Heart right ventricle (tissue), 16 donors: ENCODE data around the gene SLC9A2. TPM values are rescaled to one million over a fixed set of nuclear protein-coding genes. Genes with fewer than 3 reads are reported as not detected.

Experiments used
- ATAC-seq, 8 donors: fragments of 200-7000 bp; cut with Tn5 transposase; one replicate each; pipeline ENCODE4 v1.9.1; 2020; ENCODE audit warnings: mild to moderate bottlenecking in 8 of 8, moderate library complexity in 8 of 8, moderate number of reproducible peaks in 1 of 8
- DNase-seq, 2 donors: peaks; one replicate each; pipeline ENCODE4 v3.0.0-alpha.2; 2020
- H3K27ac ChIP-seq, 10 donors: fragments of 200-600 bp; sonication (generic) in 2 of 10; one replicate each; pipeline versions ENCODE4 v1.5.0 to v1.8.0; 2020 to 2022; ENCODE audit warnings: mild to moderate bottlenecking in 3 of 10
- H3K27me3 ChIP-seq, 7 donors: fragments of 200-600 bp; one replicate each; pipeline ENCODE4 v1.8.0; 2021 to 2022; ENCODE audit warnings: mild to moderate bottlenecking in 2 of 7
- H3K36me3 ChIP-seq, 9 donors: fragments of 200-600 bp; sonication (generic) in 1 of 9; one replicate each; pipeline versions ENCODE4 v1.5.0 to v1.8.0; 2020 to 2022; ENCODE audit warnings: mild to moderate bottlenecking in 2 of 9
- H3K4me1 ChIP-seq, 9 donors: fragments of 200-600 bp; sonication (generic) in 1 of 9; one replicate each; pipeline versions ENCODE4 v1.5.0 to v1.8.0; 2020 to 2022; ENCODE audit warnings: mild to moderate bottlenecking in 4 of 9
- H3K4me3 ChIP-seq, 10 donors: fragments of 200-600 bp; sonication (generic) in 2 of 10; one replicate each; pipeline versions ENCODE4 v1.5.0 to v1.8.0; 2020 to 2022; ENCODE audit warnings: mild to moderate bottlenecking in 7 of 10, moderate library complexity in 2 of 10
- H3K9me3 ChIP-seq, 11 donors: fragments of 200-600 bp in 10 of 11; sonication (generic) in 2 of 11; one replicate each; pipeline versions ENCODE4 v1.5.0 to v1.8.0; 2013 to 2022; ENCODE audit warnings: mild to moderate bottlenecking in 2 of 11, control low read depth in 1 of 11, moderate library complexity in 1 of 11
- WGBS, 2 donors: extraction: QIAGEN DNeasy Blood & Tissue Kit; methylation state at CpG; one replicate each; pipeline ENCODE4 v1.1.7; 2013; ENCODE audit warnings: inconsistent platforms in 1 of 2; 5-methylcytosine and 5-hydroxymethylcytosine counted together
- intact Hi-C, 10 donors: fragments of 100-400 bp; cut with DNase I; formaldehyde crosslinking; loops; one replicate each; pipeline versions ENCODE4 v1.11.1 to v1.14.2; 2022
- polyA plus RNA-seq, 2 donors: library from polyadenylated mRNA; stranded (reverse); fragments of 200-250 nt; gene quantifications; one replicate each; pipeline ENCODE4 v1.2.3, GENCODE V29; 2013
- total RNA-seq, 10 donors: library from RNA; stranded (reverse); fragmentation: NEBNext Ultra II Directional in 3 of 10; extraction: Animal tissue kit (Norgen Biotek cat#: 25700) in 3 of 10; gene quantifications; one replicate each; pipeline versions ENCODE4 v1.2.1 to v1.2.4, GENCODE V29; 2021 to 2023
- TF ChIP-seq, protein P1 (sequence below), 9 donors: fragments of 200-600 bp; sonication (generic) in 2 of 9; IDR thresholded peaks; one replicate each; pipeline versions ENCODE4 v1.5.0 to v1.8.0; 2021 to 2022; ENCODE audit warnings: antibody characterized with exemption in 9 of 9, mild to moderate bottlenecking in 5 of 9, moderate library complexity in 1 of 9
- donor health status: Arrhythmogenic right ventricular cardiomyopathy.
- donor health status: ischemic (EF 13 %, LVEDD 7.1; RV severe dilation, severe dysfunction).
- donor health status: healthy with polysubstance abuse.
- donor health status: DM: no; HTN: yes; CAD: no.
- donor health status: DM: no; HTN: no; CAD: no.
- donor health status: ischemic (EF 25% LVEDD 6.9; RV normal size, moderate dysfunction).
- donor health status: ischemic (EF 25% LVEDD 5.7; RV mildly dilated, moderate dysfunction).
- donor health status: healthy.
- donor health status: DM: yes; HTN: yes; CAD: no.
- donor health status: Ischemic cardiomyopathy.
- donor health status: ischemic (EF 35%, LVEDD 5.7; RV mildly dilated, moderate dysfunction).
- donor health status: nonischemic (EF 11% LVEDD 7.7; RV severe dilation, severe dysfunction).
- donor health status: DM: yes; HTN: yes; CAD: no.
- donor health status: PGD.
- donor health status: ischemic (EF 29% LVEDD 5.4; RV normal size, mild dysfunction).
- donor health status: nonischemic (EF 23%, LVEDD 6.1; RV moderate dilation, normal function).

The SLC9A2 gene
- total and polyA plus RNA-seq, 12 donors = under 0.01 to 0.21 (median 0.17) TPM; not detected in 5

DNA sequence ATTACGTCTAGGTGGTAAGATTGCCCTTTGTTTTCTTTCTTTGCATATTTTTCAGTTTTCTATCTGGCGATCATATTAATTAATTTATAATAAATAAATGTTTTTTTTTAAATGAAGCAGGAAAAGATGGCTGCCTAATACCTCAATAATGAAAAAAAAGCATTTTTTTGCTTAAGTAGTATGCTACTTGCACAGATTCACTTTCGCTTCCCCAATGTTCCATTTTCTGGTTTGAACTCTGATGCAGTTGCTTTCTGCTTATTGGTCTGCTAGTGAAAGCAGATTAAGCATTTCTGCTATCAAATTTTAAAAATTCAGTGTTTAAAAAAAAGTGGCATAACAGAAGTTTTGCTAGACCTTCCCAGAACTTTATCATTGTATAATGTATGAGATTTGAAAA lies 130.6 kb downstream of the SLC9A2 start:
- TF ChIP-seq, protein P1, sequence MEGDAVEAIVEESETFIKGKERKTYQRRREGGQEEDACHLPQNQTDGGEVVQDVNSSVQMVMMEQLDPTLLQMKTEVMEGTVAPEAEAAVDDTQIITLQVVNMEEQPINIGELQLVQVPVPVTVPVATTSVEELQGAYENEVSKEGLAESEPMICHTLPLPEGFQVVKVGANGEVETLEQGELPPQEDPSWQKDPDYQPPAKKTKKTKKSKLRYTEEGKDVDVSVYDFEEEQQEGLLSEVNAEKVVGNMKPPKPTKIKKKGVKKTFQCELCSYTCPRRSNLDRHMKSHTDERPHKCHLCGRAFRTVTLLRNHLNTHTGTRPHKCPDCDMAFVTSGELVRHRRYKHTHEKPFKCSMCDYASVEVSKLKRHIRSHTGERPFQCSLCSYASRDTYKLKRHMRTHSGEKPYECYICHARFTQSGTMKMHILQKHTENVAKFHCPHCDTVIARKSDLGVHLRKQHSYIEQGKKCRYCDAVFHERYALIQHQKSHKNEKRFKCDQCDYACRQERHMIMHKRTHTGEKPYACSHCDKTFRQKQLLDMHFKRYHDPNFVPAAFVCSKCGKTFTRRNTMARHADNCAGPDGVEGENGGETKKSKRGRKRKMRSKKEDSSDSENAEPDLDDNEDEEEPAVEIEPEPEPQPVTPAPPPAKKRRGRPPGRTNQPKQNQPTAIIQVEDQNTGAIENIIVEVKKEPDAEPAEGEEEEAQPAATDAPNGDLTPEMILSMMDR (IDR thresholded peaks at IDR 0.05) = no peak
- no peak overlapping the region for H3K27ac ChIP-seq
- no peaks in the 10 kb centered on the region for H3K36me3 ChIP-seq
- intact Hi-C loops = loop anchor here in 4 of 10 donors (5.0 kb wide), 1 partner anchor 57 kb away; no protein-coding TSS in a partner anchor
- peaks cover 0 to 6% (median 0%) of the 10 kb centered on the region in 11 donors for H3K9me3 ChIP-seq
- H3K4me1 ChIP-seq = peaks cover 0 to 6% (median 0%) of the 10 kb centered on the region in 9 donors
- DNase-seq (no peak), ATAC-seq (no peak)
- no peak overlapping the region for H3K4me3 ChIP-seq
- WGBS, 2 donors = 74 to 98% methylated on average over 3 of the region's 3 CpGs
- no peaks in the 10 kb centered on the region for H3K27me3 ChIP-seq

DNA sequence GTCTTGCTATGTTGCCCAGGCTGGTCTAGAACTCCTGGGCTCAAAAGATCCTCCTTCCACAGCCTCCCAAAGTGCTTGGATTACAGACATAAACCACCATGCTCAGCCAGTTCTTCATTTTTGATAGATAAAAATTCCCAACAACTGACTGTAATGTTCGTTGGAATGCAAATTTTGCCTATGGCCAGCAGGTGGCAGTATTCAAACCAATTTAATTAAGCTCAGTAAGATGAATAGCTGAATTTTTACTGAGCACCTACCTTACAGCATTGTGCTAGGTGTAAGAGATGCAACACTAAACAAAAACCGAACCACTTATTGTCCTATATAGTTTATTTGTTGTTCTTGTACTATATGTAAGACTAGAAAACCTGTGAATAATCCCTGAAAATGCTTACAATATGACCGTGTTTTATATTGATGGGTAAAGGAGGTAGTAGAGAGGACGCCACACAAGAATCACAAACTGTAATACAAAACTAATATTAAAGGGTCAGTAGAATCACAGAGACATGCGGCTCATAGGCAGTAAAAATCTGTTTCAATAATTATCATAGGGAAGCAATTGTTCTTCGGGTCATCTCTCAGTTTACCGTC lies 134.3 kb downstream of the SLC9A2 start:
- intact Hi-C loops = loop anchor here in 7 of 10 donors (1.0 to 5.0 kb wide), 3 partner anchors 53 to 54 kb away; no protein-coding TSS in a partner anchor

DNA sequence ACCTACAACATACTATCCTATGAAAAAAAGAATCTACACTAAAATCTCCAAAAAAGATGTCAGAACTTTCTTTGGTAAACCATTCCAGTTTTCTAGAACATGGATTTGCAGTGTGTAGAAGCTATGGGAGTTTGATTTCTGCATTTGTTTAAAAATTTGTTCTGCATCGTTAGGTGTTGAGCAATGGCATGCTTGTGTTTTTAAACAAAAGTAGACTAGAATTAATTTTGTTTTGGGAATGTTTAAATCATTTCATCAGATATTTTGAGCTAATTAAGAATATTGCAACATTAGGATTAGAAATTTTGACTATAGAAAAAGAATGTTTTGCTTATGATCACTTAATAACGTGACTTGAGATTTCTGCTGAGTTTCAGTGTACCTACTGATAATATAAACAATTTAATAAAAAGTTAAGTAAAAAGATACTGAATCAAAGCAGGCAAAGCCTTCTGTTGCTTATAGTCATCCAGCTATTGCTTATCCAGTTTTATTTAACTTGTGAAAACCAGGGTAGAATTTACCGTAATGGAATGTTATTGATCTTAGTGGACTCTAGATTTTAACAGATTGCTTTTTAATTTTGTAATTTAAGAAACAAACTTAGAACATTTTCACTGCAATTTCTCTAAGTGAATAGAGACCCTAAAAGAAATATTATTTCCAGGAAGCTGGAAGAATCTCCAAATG lies 135.2 kb downstream of the SLC9A2 start:
- peak overlapping the region in 5 of 10 donors; percentile 6 to 52 (median 23) for H3K27ac ChIP-seq
- intact Hi-C loops = loop anchor here in 6 of 10 donors (2.0 to 5.0 kb wide), 2 partner anchors 52 to 53 kb away; no protein-coding TSS in a partner anchor
- H3K4me1 ChIP-seq = peaks cover 0 to 23% (median 10%) of the 10 kb centered on the region in 9 donors
- no peaks in the 10 kb centered on the region for H3K27me3 ChIP-seq
- 71 to 90% methylated on average over 3 of the region's 3 CpGs for WGBS, 2 donors
- H3K36me3 ChIP-seq = no peaks in the 10 kb centered on the region
- no peak overlapping the region for H3K4me3 ChIP-seq
- H3K9me3 ChIP-seq = no peaks in the 10 kb centered on the region
- DNase-seq (no peak), ATAC-seq (no peak)
- TF ChIP-seq, protein P1 (IDR thresholded peaks at IDR 0.05) = no peak

More for the DNA sequence above, 134.3 kb downstream of the SLC9A2 start:
- Histone ChIP-seq H3K9me3 (no peaks in the 10 kb centered on the region), H3K27me3 (no peaks in the 10 kb centered on the region), H3K27ac (no peak overlapping the region), H3K4me3 (no peak overlapping the region), H3K4me1 (peaks cover 0 to 15% (median 6%) of the 10 kb centered on the region in 9 donors), H3K36me3 (no peaks in the 10 kb centered on the region)
- WGBS, 2 donors = 68 to 70% methylated on average over 7 of the region's 7 CpGs
- DNase-seq = no peak
- TF ChIP-seq, protein P1 (IDR thresholded peaks at IDR 0.05) = peak; percentile 68 to 89 (median 81)
- ATAC-seq = peak in 6 of 8 donors; percentile 20 to 73 (median 56)

DNA sequence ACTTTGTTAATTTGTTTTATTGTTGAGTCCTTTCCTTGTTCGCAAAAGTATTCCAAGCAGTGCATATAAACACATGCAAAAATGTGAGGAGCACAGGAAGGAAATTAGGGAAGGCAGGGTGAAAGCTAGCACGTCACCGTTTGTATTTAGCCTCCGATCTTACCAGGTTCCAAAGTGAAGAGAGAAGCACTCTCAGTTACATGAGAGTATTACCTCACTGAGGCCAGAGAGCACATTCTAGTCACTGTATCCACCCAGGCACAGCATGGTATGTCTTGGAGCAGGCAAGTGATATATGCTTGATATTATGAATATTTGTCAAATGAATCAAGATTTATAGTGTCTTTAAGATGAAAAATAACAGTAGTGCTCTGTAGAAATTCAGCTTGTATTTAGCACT lies 135.9 kb downstream of the SLC9A2 start:
- Histone ChIP-seq H3K9me3 (no peaks in the 10 kb centered on the region), H3K27me3 (no peaks in the 10 kb centered on the region), H3K27ac (peak overlapping the region in 5 of 10 donors; percentile 6 to 52 (median 23)), H3K36me3 (no peaks in the 10 kb centered on the region), H3K4me3 (no peak overlapping the region), H3K4me1 (peaks cover 0 to 30% (median 12%) of the 10 kb centered on the region in 9 donors)
- ATAC-seq (peak in 5 of 8 donors; percentile 48 to 86 (median 69)), DNase-seq (no peak)
- WGBS, 2 donors = 45 to 51% methylated on average over 4 of the region's 4 CpGs
- TF ChIP-seq, protein P1 (IDR thresholded peaks at IDR 0.05) = no peak
- intact Hi-C loops = loop anchor here in 2 of 10 donors (2.0 to 5.0 kb wide), 2 partner anchors 52 kb away; no protein-coding TSS in a partner anchor
